ENCODE measurements around the gene FARS2. TPM values are rescaled to one million over a fixed set of nuclear protein-coding genes. Genes with fewer than 3 reads are reported as not detected.

The FARS2 gene
- polyA plus RNA-seq, 2 of the 4 experiments (the other 2 are of a cell fraction), result 12.9 to 17.5 TPM

DNA sequence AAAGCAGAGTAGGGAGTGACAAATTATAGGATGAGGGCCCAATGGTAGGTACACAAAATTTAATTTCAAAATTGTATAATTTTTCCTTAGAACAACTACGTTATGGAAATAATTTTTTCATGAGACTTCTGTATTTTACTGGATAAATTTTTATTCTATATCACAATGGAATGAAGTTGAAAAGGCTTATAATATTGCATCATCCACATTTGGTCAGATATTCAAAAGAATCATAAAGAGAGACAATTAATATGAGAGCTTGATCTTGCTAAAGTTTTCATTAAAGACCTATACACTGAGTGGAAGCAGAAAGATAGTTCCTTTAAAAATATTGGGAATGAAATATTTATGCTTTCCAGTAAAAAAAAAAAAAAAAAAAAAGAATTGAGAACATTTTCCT, 242.8 kb downstream of the FARS2 start:
- POLR2A ChIA-PET, result no interaction called here
- Histone ChIP-seq H3K27ac (no peak overlapping the region), H3K9me3 (no peaks in the 10 kb centered on the region), H3K4me3 (no peak overlapping the region), H3K4me2 (no peak overlapping the region), H3K4me1 (no peaks in the 10 kb centered on the region)
- 94% methylated on average over 1 of the region's 1 CpG for WGBS (ENCODE audit: missing lambda C conversion rate)
- ATAC-seq, result no peak
- FAIRE-seq, result no peak
- CTCF ChIA-PET, result interaction anchor here (0.7 kb wide), 1 partner anchor 17 kb away, joined by 4 read pairs; no protein-coding TSS in a partner anchor
- DNase-seq (ENCODE audit: low read depth in 1 of 2, low spot score in 1 of 2), result no peak
- TF ChIP-seq NR3C1 (IDR thresholded peaks at IDR 0.05) (no peak), HDAC2 (IDR thresholded peaks at IDR 0.05) (no peak), CBX8 (IDR thresholded peaks at IDR 0.05) (no peak), RARB (CRISPR knock-in tag; IDR thresholded peaks at IDR 0.05) (no peak)
- TF ChIP-seq, protein P1, sequence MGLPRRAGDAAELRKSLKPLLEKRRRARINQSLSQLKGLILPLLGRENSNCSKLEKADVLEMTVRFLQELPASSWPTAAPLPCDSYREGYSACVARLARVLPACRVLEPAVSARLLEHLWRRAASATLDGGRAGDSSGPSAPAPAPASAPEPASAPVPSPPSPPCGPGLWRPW (IDR thresholded peaks at IDR 0.05), result no peak

DNA sequence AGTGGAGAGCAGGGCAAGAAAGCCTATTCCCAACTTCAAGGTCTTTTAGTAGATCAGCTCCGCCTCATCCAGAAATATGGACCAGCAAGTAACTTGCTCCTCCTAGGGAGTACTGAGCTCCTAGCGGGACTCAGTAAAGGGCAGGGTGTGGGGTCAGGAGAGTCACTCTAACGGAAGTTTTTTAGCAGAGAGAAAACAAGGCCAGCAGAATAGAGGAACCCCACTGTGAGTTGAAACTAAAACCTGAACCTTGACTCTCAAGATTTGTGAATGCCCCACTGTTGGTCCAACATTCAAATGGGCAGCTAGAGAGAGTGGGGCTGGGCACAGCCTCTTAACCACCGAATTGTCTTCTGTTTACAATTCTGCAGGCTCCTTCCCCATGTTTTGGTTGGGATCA, 244.8 kb downstream of the FARS2 start:
- WGBS (ENCODE audit: missing lambda C conversion rate), result 85% methylated on average over 4 of the region's 4 CpGs
- Histone ChIP-seq H3K4me1 (no peaks in the 10 kb centered on the region), H3K9me3 (no peaks in the 10 kb centered on the region), H3K27ac (no peak overlapping the region), H3K4me2 (no peak overlapping the region), H3K4me3 (no peak overlapping the region)
- ATAC-seq, result no peak
- no peak for FAIRE-seq
- ChIA-PET CTCF (interaction anchor here (1.9 kb wide), 1 partner anchor 35 kb away, joined by 9 read pairs; no protein-coding TSS in a partner anchor), POLR2A (no interaction called here)
- TF ChIP-seq JUN (IDR thresholded peaks at IDR 0.05) (no peak), CHD4 (IDR thresholded peaks at IDR 0.05; ENCODE audit: borderline replicate concordance) (no peak), GATA3 (IDR thresholded peaks at IDR 0.05; ENCODE audit: borderline replicate concordance) (no peak), ATOH8 (CRISPR knock-in tag; IDR thresholded peaks at IDR 0.05; ENCODE audit: low read depth) (no peak), TP53 (CRISPR knock-in tag; IDR thresholded peaks at IDR 0.05) (no peak), HDAC2 (IDR thresholded peaks at IDR 0.05) (no peak), CHD2 (IDR thresholded peaks at IDR 0.05; ENCODE audit: low read length, partially characterized antibody) (no peak)
- TF ChIP-seq, protein P2, sequence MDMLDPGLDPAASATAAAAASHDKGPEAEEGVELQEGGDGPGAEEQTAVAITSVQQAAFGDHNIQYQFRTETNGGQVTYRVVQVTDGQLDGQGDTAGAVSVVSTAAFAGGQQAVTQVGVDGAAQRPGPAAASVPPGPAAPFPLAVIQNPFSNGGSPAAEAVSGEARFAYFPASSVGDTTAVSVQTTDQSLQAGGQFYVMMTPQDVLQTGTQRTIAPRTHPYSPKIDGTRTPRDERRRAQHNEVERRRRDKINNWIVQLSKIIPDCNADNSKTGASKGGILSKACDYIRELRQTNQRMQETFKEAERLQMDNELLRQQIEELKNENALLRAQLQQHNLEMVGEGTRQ (IDR thresholded peaks at IDR 0.05), result no peak
- DNase-seq (ENCODE audit: low read depth in 1 of 2, low spot score in 1 of 2), result no peak

DNA sequence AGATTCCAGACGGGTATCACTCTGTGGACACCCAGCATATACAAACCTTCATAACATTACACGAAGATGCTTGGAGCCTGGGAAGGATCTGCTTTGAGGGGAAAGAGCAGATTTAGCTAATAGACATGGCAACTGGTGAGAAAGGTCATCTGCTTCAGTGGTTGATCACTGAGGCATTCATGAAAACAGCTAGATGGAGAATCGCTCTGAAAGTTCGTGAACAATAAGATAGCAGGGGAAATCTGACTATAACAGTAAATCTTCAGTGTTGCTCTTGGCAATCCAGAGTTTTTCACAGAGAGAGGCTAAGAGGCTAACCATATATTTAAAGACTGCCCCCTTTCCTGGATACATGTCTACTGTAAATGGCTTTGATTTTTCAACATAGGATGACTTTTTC, 245.3 kb downstream of the FARS2 start:
- no peaks in the 10 kb centered on the region for H3K4me1 ChIP-seq
- no peaks in the 10 kb centered on the region for H3K9me3 ChIP-seq
- WGBS (ENCODE audit: missing lambda C conversion rate), result 88% methylated on average over 4 of the region's 4 CpGs
- POLR2A ChIA-PET, result no interaction called here
- H3K4me2 ChIP-seq, result no peak overlapping the region
- no peak overlapping the region for H3K4me3 ChIP-seq
- no peak overlapping the region for H3K27ac ChIP-seq
- TF ChIP-seq PBX3 (IDR thresholded peaks at IDR 0.05) (no peak), FOSB (CRISPR knock-in tag; IDR thresholded peaks at IDR 0.05) (no peak), HEYL (CRISPR knock-in tag; IDR thresholded peaks at IDR 0.05) (no peak), ATOH8 (CRISPR knock-in tag; IDR thresholded peaks at IDR 0.05; ENCODE audit: low read depth) (no peak), CHD2 (IDR thresholded peaks at IDR 0.05; ENCODE audit: low read length, partially characterized antibody) (no peak), GATA3 (IDR thresholded peaks at IDR 0.05; ENCODE audit: borderline replicate concordance) (no peak), ELK1 (IDR thresholded peaks at IDR 0.05; ENCODE audit: low read depth, low read length) (no peak), HOXB13 (CRISPR knock-in tag; IDR thresholded peaks at IDR 0.05; ENCODE audit: low read depth) (no peak), ZSCAN20 (CRISPR knock-in tag; IDR thresholded peaks at IDR 0.05) (no peak), CBX8 (IDR thresholded peaks at IDR 0.05) (no peak), ZC3H11A (IDR thresholded peaks at IDR 0.05) (no peak), ZFP36 (IDR thresholded peaks at IDR 0.05; ENCODE audit: borderline replicate concordance, partially characterized antibody) (no peak), CTCF (IDR thresholded peaks at IDR 0.05) (no peak), RCOR1 (IDR thresholded peaks at IDR 0.05; ENCODE audit: low read depth, low read length) (no peak), FOSL2 (IDR thresholded peaks at IDR 0.05) (no peak), FOSL2 (CRISPR knock-in tag; IDR thresholded peaks at IDR 0.05) (no peak)
- TF ChIP-seq, protein P1 (IDR thresholded peaks at IDR 0.05), result no peak
- TF ChIP-seq, protein P3, sequence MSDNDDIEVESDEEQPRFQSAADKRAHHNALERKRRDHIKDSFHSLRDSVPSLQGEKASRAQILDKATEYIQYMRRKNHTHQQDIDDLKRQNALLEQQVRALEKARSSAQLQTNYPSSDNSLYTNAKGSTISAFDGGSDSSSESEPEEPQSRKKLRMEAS (IDR thresholded peaks at IDR 0.05), result no peak
- FAIRE-seq, result no peak
- DNase-seq (ENCODE audit: low read depth in 1 of 2, low spot score in 1 of 2), result no peak
- CTCF ChIA-PET, result interaction anchor here (1.9 kb wide), 1 partner anchor 35 kb away, joined by 9 read pairs; no protein-coding TSS in a partner anchor
- ATAC-seq, result no peak

Data from A549 (cell line).